NCI-H446 (cell line): ENCODE data around the gene TTC23.

Experiments used
- DNase-seq, 2 experiments: peaks; one replicate each; lab custom pipeline; 2025; lab: John Stamatoyannopoulos, UW

The TTC23 gene

DNA sequence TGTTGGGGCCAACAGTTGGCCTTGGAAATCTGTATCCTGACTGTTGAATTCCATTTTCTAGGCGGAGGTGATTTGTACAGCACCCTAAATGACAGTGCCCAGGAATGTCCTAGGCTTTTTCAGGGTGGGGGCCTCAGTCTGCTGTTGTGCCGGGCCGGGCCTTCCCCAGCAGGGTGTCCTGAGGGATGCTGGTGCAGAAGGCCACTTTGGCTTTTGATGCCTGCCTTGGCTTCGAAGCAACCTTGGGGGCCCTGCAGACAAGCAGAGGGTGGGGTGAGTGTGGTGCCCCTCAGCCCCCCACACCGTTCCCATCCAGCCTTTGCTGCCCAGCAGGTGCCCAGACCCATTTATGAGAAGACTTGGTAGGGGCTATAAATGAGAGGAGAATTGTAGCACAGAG lies 111.5 kb downstream of the TTC23 start:
- DNase-seq = no peak

DNA sequence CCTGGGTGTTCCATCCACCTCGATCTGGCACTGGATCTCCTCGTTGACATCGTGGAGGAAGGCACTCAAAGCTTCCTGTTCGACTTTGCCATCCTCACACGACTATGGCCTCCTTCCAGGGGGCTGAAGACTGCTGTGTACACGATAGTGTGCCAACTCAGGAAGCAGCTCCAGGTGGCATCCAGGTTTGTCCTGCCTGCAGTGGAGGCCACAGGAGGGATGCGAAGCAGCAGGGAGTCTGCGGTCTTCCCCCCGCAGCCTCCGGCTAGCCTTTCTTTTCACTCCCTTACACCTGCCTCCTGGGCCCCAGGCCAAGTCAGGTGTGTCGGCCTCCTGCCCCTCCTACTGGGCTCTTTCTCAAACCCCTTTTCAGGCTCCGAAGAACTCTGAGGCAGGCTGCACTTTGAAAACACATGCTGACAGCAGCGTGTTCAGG lies 112.3 kb downstream of the TTC23 start:
- no peak for DNase-seq

DNA sequence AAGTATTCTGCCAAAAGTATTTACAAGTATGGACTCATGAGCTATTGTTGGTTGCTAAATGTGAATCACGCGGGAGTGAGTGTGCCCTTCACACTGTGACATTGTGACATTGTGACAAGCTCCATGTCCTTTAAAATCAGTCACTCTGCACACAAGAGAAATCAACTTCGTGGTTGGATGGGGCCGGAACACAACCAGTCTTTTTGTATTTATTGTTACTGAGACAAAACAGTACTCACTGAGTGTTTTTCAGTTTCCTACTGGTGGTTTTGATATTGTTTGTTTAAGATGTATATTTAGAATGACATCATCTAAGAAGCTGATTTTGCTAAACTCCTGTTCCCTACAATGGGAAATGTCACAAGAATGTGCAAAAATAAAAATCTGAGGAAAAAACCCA lies 114.2 kb downstream of the TTC23 start:
- DNase-seq = no peak

DNA sequence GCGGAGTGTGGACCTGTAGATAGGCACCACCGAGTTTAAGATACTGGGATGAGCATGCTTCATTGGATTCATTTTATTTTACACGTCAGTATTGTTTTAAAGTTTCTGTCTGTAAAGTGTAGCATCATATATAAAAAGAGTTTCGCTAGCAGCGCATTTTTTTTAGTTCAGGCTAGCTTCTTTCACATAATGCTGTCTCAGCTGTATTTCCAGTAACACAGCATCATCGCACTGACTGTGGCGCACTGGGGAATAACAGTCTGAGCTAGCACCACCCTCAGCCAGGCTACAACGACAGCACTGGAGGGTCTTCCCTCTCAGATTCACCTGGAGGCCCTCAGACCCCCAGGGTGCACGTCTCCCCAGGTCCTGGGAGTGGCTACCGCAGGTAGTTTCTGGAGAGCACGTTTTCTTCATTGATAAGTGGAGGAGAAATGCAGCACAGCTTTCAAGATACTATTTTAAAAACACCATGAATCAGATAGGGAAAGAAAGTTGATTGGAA lies 115.0 kb downstream of the TTC23 start:
- DNase-seq = no peak

DNA sequence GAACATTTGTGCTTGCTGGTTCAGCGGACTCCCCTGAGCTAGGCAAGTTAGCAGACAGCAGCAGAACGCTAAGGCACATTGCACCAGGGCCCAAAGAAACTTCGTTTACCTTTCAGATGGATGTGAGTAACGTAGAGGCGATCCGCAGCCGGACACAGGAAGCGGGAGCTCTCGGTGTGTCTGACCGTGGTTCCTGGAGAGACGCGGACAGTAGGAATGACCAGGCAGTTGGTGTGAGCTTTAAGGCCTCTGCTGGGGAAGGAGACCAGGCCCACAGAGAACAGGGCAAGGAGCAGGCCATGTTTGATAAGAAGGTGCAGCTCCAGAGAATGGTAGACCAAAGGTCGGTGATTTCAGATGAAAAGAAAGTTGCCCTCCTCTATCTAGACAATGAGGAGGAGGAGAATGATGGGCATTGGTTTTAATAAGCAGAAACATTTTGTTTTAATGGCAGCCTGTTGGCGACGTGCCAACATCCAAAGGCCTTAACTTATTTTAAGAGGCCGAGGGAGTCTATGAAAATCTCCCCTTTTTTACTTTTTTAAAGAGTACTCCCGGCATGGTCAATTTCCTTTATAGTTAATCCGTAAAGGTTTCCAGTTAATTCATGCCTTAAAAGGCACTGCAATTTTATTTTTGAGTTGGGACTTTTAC lies 116.6 kb downstream of the TTC23 start:
- no peak for DNase-seq

DNA sequence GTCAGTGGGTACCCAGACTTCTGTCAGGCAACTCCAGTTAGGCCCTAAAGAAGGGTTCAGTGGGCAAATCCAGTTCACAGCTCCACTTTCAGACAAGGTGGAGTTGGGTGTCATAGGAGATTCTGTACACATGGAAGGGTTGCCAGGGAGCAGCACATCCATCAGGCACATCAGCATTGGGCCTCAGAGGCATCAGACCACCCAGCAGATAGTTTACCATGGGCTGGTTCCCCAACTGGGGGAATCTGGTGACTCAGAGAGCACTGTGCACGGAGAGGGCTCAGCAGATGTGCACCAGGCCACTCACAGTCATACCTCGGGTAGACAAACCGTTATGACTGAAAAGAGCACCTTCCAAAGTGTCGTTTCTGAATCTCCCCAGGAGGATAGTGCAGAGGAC lies 117.3 kb downstream of the TTC23 start:
- no peak for DNase-seq

DNA sequence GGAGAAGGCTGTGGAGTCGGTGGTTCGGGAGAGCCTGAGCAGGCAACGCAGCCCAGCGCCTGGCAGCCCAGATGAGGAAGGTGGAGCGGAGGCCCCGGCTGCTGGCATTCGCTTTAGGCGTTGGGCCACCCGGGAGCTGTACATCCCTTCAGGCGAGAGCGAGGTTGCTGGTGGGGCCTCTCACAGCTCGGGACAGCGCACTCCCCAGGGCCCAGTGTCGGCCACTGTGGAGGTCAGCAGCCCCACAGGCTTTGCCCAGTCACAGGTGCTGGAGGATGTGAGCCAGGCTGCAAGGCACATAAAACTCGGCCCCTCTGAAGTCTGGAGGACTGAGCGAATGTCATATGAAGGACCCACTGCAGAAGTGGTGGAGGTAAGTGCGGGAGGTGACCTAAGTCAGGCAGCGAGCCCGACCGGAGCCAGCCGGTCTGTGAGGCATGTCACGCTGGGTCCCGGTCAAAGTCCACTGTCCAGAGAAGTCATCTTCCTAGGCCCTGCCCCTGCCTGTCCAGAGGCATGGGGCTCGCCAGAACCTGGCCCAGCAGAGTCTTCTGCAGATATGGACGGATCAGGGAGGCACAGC lies 117.8 kb downstream of the TTC23 start:
- DNase-seq = no peak

DNA sequence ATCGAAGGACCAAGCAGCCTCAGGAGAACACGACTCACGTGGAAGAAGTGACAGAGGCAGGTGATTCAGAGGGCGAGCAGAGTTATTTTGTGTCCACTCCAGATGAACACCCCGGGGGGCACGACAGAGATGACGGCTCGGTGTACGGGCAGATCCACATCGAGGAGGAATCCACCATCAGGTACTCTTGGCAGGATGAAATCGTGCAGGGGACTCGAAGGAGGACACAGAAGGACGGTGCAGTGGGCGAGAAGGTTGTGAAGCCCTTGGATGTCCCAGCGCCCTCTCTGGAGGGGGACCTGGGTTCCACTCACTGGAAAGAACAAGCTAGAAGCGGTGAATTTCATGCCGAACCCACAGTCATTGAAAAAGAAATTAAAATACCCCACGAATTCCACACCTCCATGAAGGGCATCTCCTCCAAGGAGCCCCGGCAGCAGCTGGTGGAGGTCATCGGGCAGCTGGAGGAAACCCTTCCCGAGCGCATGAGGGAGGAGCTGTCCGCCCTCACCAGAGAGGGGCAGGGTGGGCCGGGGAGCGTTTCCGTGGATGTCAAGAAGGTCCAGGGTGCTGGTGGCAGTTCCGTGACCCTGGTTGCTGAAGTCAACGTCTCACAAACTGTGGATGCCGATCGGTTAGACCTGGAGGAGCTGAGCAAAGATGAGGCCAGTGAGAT lies 118.5 kb downstream of the TTC23 start:
- DNase-seq = no peak

DNA sequence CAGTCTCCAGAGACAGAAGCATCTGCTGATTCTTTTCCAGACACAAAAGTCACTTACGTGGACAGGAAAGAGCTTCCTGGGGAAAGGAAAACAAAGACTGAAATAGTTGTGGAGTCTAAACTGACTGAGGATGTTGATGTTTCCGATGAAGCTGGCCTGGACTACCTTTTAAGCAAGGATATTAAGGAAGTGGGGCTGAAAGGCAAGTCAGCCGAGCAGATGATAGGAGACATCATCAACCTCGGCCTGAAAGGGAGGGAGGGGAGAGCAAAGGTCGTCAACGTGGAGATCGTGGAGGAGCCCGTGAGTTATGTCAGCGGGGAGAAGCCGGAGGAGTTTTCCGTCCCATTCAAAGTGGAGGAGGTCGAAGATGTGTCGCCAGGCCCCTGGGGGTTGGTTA lies 119.1 kb downstream of the TTC23 start:
- no peak for DNase-seq

DNA sequence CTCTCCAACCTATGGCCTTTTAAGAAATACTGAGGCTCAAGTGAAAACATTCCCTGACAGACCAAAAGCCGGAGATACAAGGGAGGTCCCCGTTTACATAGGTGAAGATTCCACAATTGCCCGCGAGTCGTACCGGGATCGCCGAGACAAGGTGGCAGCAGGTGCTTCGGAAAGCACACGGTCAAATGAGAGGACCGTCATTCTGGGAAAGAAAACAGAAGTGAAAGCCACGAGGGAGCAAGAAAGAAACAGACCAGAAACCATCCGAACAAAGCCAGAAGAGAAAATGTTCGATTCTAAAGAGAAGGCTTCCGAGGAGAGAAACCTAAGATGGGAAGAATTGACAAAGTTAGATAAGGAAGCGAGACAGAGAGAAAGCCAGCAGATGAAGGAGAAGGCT lies 119.7 kb downstream of the TTC23 start:
- DNase-seq = no peak

DNA sequence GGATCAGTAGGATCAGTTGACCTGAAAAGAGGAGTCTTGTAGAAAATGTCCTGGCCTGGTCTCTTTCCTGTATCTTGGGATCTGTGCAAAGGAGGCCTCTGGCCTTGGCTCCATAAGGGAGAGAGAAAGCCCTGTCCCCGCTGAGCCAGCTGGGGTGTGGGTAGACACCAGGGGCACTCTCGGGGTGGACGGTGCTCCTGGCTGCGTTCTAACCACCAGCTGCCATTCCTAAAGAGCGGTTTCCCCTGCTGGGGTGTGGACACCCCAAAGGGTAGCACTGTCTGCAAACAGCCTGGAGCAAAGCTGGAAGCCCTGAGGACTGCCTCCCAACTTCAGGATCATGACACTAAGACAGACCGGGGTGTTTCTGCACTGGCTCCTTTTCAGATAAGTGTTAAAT lies 121.0 kb downstream of the TTC23 start:
- DNase-seq = no peak

DNA sequence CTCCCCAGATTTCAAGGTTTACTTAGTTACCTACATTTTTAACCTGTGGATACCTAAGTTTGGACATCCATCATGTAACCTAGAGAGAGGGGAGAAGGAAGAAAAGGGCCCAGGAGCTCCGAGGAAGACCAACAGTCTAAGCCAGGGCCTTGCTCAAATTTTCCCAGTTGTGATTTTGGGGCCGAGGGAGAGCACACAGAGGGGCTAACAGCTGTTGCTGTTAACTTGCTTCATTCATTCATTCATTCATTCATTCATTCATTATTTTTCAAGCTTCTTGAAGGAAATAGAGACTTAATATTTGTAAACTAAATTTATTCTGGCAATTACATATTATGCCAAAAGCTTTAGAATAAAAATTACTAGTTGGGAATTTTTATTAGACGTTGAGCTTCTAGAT lies 121.6 kb downstream of the TTC23 start:
- DNase-seq = no peak

DNA sequence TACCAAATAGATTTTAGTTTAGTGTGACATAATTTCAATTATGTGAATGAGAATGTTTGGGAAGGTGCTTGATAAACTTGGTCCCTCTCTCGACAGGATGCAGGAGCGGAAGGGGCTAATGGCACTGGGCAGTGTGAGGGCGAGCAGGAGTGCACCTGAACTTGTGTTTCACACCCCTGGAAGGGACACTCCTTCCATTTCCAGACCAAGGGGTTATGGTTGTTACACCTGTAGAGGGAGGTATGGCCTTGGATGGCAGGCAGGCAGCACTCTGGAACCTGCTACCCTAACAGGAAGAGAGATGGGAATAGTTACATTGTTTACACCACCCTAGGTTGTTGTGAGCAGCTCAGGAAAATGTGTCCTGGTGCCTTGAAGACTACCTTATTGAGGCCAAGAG lies 122.5 kb downstream of the TTC23 start:
- DNase-seq = no peak

DNA sequence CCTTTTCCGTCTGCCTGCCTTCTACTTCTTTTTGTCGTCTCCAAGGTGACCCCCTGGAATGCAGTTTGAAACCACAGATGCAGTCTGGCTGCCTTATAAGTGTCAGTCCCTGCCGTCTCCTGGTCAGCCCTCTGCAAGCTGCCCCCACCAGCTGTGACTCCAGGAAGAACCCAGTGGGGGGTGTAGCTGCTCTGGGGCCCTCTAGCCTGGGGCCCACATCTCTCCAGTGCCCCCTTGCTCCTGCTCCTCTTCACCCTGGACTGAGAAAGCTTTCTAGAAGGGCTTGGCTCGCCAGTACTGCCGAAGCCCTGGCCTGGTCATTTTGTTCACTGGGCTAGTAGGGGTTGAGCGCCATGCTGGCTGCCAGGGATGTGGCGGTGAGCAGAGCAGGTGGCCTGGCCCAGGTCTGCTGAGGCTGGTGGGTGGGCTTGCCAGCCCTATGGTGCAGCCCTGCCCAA lies 123.2 kb downstream of the TTC23 start:
- no peak for DNase-seq

DNA sequence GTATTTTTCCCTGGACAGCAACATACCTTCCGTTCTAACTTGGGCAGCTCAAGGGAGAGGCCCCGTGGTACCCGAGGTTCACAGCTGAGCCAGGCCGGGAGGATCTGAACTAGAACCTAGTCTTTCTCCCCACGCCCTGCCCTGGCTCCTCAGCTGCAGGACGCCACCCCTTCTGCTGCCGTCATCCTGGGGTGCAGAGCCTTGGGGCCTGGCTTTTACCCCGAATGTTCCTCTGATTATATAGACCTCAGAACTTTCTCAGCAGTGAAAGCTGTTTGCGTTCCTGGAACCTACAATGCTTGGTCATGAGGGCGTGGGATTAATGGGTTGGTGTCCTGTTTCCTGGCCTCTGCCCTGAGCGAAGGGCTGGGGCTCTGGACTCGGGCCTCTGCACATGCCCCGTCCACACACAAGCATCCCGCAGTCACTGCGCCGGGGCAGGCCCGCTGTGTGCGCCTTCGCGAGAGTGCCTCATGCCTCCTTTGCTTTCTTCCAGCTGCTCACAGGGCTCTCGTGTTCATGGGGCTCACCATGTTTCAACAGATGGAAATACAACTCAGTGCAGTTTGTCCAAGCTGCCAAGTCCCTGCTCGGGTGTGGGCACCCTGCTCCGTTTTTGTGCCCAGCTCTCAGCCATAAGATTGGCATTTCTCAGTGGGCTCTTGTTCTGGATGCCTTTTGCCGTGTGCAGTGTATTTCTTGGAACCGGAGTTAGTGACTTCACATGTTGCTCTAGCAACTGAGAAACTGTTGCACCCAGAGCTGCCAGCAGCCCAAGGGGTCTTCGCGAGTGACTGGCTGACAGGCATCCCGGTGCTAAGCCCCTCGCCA lies 124.1 kb downstream of the TTC23 start:
- no peak for DNase-seq

DNA sequence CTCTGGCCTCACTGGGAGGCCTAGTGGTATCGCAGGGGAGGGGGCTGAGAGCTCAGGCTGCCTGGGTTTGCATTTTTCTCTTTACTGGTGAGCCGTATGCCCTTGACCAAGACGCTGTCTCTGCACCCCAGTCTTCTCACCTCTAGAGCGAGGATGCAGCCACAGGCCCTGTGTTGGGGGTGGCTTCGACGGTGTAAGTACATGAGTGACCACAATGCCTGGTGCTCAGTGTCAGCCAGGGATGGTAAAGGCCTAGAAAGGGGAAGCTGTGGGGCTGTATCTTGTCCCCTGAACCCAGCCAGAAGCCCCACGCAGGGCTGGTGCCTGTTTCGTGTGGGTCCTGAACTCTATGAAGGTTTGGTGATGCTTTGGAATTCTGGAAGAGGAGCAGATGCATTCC lies 124.7 kb downstream of the TTC23 start:
- no peak for DNase-seq

DNA sequence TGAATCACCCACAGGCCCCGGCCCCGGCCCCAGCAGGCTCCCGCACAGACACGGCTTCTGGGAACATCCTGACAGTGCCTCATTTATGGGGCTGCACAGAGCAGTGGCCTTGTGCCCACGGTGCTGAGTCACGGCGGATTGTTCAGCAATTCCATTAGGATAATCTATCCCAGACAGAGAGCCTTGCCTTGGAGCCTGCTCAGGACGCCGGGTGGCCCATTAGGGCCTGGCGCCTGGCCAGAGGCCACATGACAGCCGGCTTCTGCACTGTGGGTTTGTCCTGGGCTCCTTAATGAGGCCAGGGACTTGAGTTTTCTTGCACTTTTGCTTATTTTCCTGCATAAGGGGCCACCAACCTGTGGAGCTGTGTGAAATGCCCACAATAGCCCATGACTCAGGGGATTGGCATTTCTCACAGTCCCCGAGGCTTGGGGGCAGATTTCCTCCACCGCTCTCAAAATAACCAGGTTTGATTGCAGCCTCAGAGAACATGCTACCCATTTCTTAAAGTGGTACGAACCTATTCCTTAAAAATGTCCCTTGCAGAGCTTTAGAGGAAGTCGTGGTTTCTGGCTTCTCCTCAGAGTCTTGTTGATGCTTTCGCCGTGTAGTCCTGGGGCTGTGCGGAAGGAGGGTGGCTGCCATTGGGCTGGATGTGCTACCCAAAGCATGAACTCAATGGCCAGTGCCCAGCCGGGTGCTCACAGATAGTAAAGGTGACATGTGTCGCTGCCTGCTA lies 125.5 kb downstream of the TTC23 start:
- DNase-seq = peak; percentile 29 to 92

DNA sequence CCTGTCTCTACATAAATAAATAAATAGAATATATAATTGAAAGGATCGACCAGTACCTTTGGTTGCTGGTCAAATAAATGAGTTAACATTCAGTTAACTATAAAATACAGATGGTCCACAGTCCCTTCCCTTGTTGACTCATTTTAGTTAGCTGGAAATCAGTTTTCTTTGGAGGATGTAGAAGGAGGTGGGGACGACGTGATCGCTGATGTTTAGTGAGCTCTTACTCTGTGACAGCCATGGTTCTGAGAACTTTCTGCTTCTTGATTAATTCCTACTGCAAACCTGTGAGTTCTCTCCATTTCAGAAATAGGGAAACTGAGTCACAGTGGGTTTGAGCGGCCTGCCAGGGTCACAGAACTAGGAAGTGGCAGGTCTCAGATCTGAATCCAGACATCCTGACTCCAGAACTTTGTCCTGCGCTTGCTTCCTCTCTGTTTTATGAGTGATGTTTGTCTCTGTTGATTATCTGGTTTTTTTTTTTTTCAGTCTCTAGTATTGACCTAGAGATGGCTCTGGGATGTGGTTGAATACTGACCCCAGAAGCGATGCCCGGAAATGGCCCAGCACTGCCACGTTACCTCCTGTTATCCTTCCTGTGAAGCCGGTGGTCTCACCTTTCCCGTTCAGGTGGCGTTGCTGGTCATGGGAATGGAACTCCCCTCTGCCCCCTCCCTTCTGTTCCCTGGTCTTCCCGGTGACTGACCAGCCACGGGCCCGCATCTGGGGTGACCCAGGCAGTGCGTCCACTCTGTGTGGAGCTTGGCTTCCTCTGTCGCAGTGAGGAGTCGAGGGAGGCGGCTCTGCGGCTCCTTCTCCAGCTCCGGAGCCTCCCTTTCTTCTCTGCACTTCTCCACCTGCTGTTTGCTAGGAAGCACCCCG lies 126.3 kb downstream of the TTC23 start:
- DNase-seq = no peak

DNA sequence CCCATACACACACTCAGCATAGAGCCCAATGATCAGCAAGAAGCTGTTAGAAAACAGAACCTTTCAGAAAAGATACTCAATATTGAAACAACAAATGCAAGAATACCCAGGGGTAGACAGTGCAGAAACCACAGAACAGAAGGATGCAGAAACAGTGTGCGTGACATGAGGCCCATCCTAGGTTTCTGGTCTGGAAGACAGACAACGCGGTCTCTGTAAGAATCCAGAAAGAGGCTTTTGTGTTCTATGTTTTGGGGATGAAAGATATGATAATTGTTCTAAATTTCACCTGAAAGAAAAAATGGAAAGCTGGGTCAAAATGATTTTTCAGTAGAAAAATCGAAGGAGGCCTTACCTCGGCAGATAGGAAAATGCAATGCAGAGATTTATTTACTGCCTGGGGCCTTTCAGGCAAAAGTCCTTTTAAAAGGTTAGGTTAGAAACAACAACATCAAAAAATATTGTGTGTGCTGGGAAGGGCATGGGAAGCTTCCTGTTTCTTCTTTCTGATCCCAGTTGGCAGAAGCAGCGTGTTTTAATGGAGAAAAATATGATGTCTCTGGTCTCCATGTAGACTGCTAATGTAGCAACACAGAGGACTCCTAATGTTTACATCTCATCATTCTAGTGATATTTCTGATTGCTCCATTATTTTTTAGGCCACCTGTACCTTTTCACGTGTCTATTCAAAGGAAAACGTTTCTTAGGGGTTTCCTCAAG lies 127.5 kb downstream of the TTC23 start:
- DNase-seq = no peak

DNA sequence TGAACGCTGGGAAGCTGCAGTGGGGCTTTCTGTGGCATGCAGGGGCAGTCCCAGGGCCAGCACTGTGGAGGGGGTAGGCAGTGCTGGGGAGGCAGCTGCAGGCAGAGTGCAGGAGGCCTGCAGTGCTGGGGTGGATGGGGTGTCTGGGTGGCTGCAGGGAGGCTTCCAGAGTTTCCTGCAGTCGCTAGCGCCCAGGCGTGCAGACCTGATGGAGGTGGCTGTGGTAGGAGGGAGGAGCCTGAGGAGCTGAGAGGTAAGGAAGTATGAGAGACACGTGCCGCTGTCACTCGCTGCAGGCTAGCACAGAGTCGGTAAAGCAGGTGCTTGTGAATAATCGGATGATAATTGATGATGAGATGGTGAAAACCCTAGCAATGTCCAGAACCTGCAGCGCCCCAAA lies 128.2 kb downstream of the TTC23 start:
- no peak for DNase-seq
